ENCODE results near the gene LCTL. TPM values are rescaled to one million over a fixed set of nuclear protein-coding genes. Genes with fewer than 3 reads are reported as not detected.

LCTL gene
- total RNA-seq, 1 donor from 2014 or later, result 0.50 TPM

DNA sequence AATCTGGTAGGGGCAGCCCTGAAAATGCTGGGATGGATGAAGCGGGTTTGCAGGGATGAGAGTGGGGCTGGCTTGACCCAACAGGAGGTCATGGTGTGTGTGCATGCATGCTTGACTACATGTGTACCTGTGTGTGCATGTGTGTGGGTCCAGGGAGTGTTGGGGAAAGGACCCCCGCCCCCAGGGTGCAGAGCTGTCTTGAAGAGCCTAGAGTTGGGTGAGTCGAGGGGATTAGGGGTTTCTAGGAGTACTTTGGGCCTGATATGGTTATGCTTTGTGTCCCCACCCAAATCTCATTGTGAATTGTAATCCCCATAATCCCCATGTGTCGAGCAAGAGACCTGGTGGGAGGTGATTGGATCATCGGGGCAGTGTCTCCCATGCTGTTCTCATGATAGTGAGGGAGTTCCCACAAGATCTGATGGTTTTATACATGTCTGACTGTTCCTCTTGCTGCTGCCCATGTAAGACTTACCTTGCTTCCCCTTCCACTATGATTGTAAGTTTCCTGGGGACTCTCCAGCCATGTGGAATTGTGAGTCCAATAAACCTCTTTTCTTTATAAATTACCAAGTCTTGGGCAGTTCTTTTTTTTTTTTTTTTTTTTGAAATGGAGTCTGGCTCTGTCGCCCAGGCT lies 5.2 kb upstream of the LCTL start:
- Mint-ChIP-seq H3K9me3 (ENCODE audit: low read depth) (no peaks in the 10 kb centered on the region), H3K4me3 (ENCODE audit: unreplicated experiment) (no peak overlapping the region), H3K4me1 (ENCODE audit: low read depth) (peaks cover 26% of the 10 kb centered on the region), H3K27me3 (ENCODE audit: low read depth) (no peaks in the 10 kb centered on the region), H3K27ac (ENCODE audit: unreplicated experiment) (no peak overlapping the region), H3K36me3 (ENCODE audit: low read depth) (no peaks in the 10 kb centered on the region)
- no peak for DNase-seq (ENCODE audit: low spot score)
- TF ChIP-seq, protein P1, sequence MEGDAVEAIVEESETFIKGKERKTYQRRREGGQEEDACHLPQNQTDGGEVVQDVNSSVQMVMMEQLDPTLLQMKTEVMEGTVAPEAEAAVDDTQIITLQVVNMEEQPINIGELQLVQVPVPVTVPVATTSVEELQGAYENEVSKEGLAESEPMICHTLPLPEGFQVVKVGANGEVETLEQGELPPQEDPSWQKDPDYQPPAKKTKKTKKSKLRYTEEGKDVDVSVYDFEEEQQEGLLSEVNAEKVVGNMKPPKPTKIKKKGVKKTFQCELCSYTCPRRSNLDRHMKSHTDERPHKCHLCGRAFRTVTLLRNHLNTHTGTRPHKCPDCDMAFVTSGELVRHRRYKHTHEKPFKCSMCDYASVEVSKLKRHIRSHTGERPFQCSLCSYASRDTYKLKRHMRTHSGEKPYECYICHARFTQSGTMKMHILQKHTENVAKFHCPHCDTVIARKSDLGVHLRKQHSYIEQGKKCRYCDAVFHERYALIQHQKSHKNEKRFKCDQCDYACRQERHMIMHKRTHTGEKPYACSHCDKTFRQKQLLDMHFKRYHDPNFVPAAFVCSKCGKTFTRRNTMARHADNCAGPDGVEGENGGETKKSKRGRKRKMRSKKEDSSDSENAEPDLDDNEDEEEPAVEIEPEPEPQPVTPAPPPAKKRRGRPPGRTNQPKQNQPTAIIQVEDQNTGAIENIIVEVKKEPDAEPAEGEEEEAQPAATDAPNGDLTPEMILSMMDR (IDR thresholded peaks at IDR 0.05), result no peak

DNA sequence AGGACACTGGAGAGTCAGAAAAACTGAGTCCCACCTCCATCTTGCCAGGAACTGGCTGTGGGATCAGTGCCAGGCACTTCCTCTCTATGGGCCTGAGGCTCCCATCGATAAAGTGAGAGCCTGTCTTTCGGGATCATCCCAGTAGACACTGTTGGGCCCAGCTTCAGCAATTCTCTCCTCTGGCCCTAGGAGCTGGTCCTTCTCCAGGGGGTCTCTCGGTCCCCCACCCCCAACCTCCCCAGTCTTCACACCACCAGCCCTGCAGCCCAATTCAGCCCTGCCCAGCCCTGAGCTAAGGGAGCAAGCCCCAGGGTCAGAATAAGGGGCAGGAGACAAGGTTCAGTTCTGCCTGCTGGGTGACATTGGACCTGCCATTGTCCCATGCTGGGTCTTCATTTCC lies 4.5 kb upstream of the LCTL start:
- H3K27ac Mint-ChIP-seq (ENCODE audit: unreplicated experiment), result no peak overlapping the region
- TF ChIP-seq, protein P1 (IDR thresholded peaks at IDR 0.05), result no peak
- H3K36me3 Mint-ChIP-seq (ENCODE audit: low read depth), result no peaks in the 10 kb centered on the region
- H3K27me3 Mint-ChIP-seq (ENCODE audit: low read depth), result no peaks in the 10 kb centered on the region
- DNase-seq (ENCODE audit: low spot score), result no peak
- H3K9me3 Mint-ChIP-seq (ENCODE audit: low read depth), result no peaks in the 10 kb centered on the region
- peaks cover 30% of the 10 kb centered on the region for H3K4me1 Mint-ChIP-seq (ENCODE audit: low read depth)
- no peak overlapping the region for H3K4me3 Mint-ChIP-seq (ENCODE audit: unreplicated experiment)

DNA sequence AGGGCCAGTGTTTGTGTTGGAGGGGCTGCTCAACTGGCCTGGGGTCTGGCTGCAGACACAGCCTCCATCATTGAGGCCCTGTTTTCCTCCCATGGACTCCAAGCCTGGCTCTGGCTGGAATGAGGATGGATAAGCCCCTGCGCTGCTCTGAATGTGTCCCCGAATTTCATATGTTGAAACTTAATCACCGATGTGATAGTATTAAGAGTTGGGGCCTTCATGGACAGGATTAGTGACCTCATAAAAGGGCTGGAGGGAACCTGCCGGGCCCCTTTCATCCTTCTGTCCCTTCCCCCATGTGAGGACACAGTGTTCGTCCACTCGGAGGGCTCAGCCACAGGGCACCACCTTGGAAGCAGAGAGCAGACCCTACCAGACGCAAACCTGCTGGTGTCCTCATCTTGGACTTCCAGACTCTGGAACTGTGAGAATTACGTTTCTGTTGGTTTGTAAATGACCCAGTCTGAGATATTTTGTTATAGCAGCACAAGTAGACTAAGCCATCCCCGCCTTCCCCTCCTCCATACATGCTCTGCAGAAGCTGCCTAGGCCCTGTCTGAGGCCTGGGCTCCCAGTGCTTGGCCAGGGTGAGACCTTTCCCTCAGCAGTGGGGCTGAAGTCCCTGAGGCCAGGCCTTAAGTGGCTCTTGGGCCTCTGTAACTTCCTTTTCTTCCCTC lies 3.8 kb upstream of the LCTL start:
- no peak overlapping the region for H3K4me3 Mint-ChIP-seq (ENCODE audit: unreplicated experiment)
- H3K27me3 Mint-ChIP-seq (ENCODE audit: low read depth), result no peaks in the 10 kb centered on the region
- TF ChIP-seq, protein P1 (IDR thresholded peaks at IDR 0.05), result no peak
- no peak overlapping the region for H3K27ac Mint-ChIP-seq (ENCODE audit: unreplicated experiment)
- no peaks in the 10 kb centered on the region for H3K9me3 Mint-ChIP-seq (ENCODE audit: low read depth)
- H3K36me3 Mint-ChIP-seq (ENCODE audit: low read depth), result no peaks in the 10 kb centered on the region
- peaks cover 33% of the 10 kb centered on the region for H3K4me1 Mint-ChIP-seq (ENCODE audit: low read depth)
- DNase-seq (ENCODE audit: low spot score), result no peak

DNA sequence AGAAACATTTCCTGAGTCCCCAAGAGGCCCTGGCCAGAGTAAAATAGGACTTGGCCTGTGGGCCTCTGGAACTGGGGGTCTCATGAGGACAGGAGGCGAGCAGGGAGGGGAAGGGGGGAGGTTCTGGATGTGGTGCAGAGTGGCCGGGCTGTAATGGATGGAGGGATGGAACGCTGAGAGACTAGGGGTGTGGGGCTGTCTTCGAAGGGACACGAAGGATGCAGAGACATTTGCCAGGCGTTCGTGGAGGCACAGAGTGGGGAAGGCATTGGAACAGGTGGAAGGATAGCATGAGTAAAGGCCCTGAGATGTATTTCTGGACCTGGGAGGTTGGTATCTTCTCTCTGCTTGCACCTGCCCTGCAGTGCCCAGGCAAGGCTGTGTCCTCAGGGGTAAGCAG lies 2.1 kb upstream of the LCTL start:
- no peaks in the 10 kb centered on the region for H3K27me3 Mint-ChIP-seq (ENCODE audit: low read depth)
- H3K4me1 Mint-ChIP-seq (ENCODE audit: low read depth), result peaks cover 20% of the 10 kb centered on the region
- TF ChIP-seq, protein P1 (IDR thresholded peaks at IDR 0.05), result no peak
- no peak overlapping the region for H3K27ac Mint-ChIP-seq (ENCODE audit: unreplicated experiment)
- no peak for DNase-seq (ENCODE audit: low spot score)
- no peaks in the 10 kb centered on the region for H3K9me3 Mint-ChIP-seq (ENCODE audit: low read depth)
- H3K36me3 Mint-ChIP-seq (ENCODE audit: low read depth), result no peaks in the 10 kb centered on the region
- no peak overlapping the region for H3K4me3 Mint-ChIP-seq (ENCODE audit: unreplicated experiment)

DNA sequence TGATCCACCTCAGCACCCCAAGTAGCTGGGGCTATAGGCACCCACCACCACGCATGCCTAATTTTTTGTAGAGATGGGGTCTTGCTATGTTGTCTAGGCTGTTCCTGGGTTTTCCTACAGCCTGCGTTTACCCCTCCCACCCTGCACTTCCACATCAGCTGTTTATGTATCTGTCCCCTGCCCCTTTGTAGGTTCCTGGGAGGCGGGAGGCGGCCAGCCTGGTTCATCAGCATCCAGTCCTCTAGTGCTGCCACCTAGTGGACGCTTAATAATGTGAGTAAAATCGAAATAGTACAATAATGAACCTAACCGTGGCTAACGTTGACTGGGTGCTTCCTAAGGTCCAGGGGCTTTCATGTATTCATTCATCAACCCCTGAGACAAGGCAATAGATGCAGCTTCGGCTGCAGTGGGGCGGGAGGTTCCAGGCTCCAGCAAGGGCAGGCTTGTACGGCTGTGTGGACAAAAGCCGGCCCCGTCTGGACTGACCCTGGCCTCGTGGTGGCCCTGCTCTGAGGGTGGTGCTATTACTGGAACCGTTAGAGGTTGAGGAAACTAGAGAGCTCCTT lies 1.2 kb upstream of the LCTL start:
- Mint-ChIP-seq H3K9me3 (ENCODE audit: low read depth) (no peaks in the 10 kb centered on the region), H3K27me3 (ENCODE audit: low read depth) (no peaks in the 10 kb centered on the region), H3K4me3 (ENCODE audit: unreplicated experiment) (no peak overlapping the region), H3K4me1 (ENCODE audit: low read depth) (peaks cover 20% of the 10 kb centered on the region), H3K27ac (ENCODE audit: unreplicated experiment) (no peak overlapping the region), H3K36me3 (ENCODE audit: low read depth) (no peaks in the 10 kb centered on the region)
- DNase-seq (ENCODE audit: low spot score), result no peak
- TF ChIP-seq, protein P1 (IDR thresholded peaks at IDR 0.05), result peak; percentile 86

All from chondrocyte (in vitro differentiated cells).